GM18868 (cell line): ENCODE measurements around the gene SURF4.

Source experiments
- ATAC-seq: cut with Tn5 transposase; IDR thresholded peaks from one replicate; pipeline ENCODE4 v1.9.1; 2021; ENCODE audit warnings: mild to moderate bottlenecking, moderate library complexity; ENCODE audit not compliant: unreplicated experiment

Gene SURF4

GRCh38 chr9:133353548-133353947, 22.3 kb downstream of the SURF4 start:
- no peak for ATAC-seq

- ATAC-seq = no peak
Observed at GRCh38 chr9:133352635-133353340, 23.1 kb downstream of the SURF4 start.

- no peak for ATAC-seq
Observed at GRCh38 chr9:133351908-133352634, 23.8 kb downstream of the SURF4 start.

GRCh38 chr9:133351526-133351907, 24.3 kb downstream of the SURF4 start:
- ATAC-seq = no peak

- no peak for ATAC-seq
Observed at GRCh38 chr9:133349965-133350616, 25.8 kb downstream of the SURF4 start.

GRCh38 chr9:133348718-133349573, 26.9 kb downstream of the SURF4 start:
- no peak for ATAC-seq

- ATAC-seq = peak; percentile 67
Observed at GRCh38 chr9:133347985-133348717, 27.7 kb downstream of the SURF4 start, which contains the start of the genes MED22 and RPL7A. Gene MED22 (minus strand): TSS chr9:133348131. CDS start chr9:133346662, 1,469 bp downstream. Gene RPL7A (plus strand): TSS chr9:133348218. CDS start chr9:133348244, 26 bp downstream.

- peak; percentile 34 for ATAC-seq
Observed at GRCh38 chr9:133347515-133347984, 28.3 kb downstream of the SURF4 start.

GRCh38 chr9:133346021-133346785, 29.7 kb downstream of the SURF4 start:
- ATAC-seq = no peak

- no peak for ATAC-seq
Observed at GRCh38 chr9:133345596-133345995, 30.3 kb downstream of the SURF4 start.

- no peak for ATAC-seq
Observed at GRCh38 chr9:133344979-133345378, 30.9 kb downstream of the SURF4 start.

- no peak for ATAC-seq
Observed at GRCh38 chr9:133344071-133344470, 31.8 kb downstream of the SURF4 start.

- ATAC-seq = no peak
Observed at GRCh38 chr9:133342570-133342969, 33.3 kb downstream of the SURF4 start.

GRCh38 chr9:133342069-133342406, 33.8 kb downstream of the SURF4 start:
- no peak for ATAC-seq

GRCh38 chr9:133341369-133342068, 34.3 kb downstream of the SURF4 start:
- no peak for ATAC-seq

GRCh38 chr9:133340916-133341315, 34.9 kb downstream of the SURF4 start:
- no peak for ATAC-seq

GRCh38 chr9:133340256-133340655, 35.6 kb downstream of the SURF4 start:
- ATAC-seq = no peak

- ATAC-seq = no peak
Observed at GRCh38 chr9:133339641-133340040, 36.2 kb downstream of the SURF4 start.
